ENCODE data around the gene SLC27A3.

SLC27A3 gene

DNA sequence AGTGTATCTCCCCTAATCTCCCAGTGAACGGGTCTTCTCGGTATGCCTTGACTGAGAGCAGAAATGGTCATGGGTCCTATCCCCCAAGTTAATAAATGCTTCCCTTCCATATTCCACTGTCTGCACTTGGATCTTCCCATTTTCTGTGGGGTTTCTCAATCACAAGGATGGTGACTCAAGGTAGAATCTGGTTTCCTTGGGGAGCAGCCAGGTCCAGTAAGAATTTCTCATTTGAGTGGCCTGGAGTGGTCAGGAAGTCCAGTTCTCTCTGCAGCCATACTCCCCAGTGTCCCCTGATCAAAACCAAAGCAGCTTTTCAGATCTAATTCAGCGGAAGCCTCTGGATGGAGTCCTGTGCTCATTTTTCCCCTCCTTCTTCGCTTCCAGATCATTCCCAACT is 14.8 kb upstream of the SLC27A3 start:
- no peak for TF ChIP-seq RAD21 (IDR thresholded peaks at IDR 0.05; ENCODE audit: low read depth)
- no peak for TF ChIP-seq TCF12 (IDR thresholded peaks at IDR 0.05; ENCODE audit: low read depth)
- TF ChIP-seq TAF1 (IDR thresholded peaks at IDR 0.05; ENCODE audit: low read depth), result no peak

DNA sequence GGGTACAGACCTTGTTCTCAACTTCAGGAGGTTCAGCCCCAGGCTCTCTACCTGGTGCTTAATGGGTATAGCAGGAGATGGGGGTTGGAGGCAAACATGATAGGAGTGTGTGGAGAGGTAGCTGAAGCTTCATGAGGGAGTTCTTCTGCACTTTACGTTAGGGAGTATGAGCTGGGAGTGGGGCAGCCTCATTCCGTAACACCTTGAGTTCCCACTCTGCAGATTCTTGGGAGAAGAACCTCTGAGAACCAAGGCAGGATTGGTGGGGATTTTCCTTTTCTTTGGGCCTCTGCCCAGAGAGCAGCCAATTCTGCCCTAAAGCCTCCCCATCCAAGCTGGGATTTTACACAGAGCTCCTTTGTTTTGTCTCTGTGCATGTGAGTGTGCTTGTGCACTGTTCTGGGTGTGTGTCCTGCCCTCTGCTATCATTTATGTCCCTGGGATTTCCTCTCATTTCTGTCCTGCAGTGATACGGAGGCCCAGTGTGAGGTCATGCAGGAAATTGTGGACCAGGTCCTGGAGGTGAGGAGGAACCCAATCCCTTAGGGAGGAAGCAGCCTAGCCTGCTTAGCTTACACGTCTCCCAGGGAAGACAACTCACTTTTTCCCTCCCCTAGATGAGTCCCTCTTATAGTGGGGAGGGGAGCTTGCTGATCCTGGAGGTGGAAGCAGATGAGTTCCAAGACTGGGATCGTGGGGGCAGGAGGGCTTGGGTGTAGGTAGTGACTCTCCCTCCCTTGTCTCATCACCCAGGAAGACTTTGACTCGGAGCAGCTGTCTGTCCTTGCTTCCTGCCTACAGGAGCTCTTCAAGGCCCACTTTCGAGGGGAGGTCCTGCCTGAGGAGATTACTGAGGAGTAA is 11.6 kb upstream of the SLC27A3 start:
- TF ChIP-seq, protein P1, sequence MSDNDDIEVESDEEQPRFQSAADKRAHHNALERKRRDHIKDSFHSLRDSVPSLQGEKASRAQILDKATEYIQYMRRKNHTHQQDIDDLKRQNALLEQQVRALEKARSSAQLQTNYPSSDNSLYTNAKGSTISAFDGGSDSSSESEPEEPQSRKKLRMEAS (IDR thresholded peaks at IDR 0.05), result no peak
- TF ChIP-seq NFIC (IDR thresholded peaks at IDR 0.05) (no peak), EGR1 (IDR thresholded peaks at IDR 0.05) (no peak), TAF1 (IDR thresholded peaks at IDR 0.05; ENCODE audit: low read depth) (no peak), YY1 (IDR thresholded peaks at IDR 0.05; ENCODE audit: low read depth) (no peak), TEAD4 (IDR thresholded peaks at IDR 0.05) (no peak), CREB1 (IDR thresholded peaks at IDR 0.05; ENCODE audit: low read depth) (no peak), FOXM1 (IDR thresholded peaks at IDR 0.05; ENCODE audit: borderline replicate concordance, low read depth) (no peak), EP300 (IDR thresholded peaks at IDR 0.05; ENCODE audit: borderline replicate concordance) (no peak), ZBTB7A (IDR thresholded peaks at IDR 0.05; ENCODE audit: low read depth) (no peak), CEBPB (IDR thresholded peaks at IDR 0.05) (no peak)
- TF ChIP-seq, protein P2, sequence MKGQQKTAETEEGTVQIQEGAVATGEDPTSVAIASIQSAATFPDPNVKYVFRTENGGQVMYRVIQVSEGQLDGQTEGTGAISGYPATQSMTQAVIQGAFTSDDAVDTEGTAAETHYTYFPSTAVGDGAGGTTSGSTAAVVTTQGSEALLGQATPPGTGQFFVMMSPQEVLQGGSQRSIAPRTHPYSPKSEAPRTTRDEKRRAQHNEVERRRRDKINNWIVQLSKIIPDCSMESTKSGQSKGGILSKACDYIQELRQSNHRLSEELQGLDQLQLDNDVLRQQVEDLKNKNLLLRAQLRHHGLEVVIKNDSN (IDR thresholded peaks at IDR 0.05), result no peak
- TF ChIP-seq, protein P3, sequence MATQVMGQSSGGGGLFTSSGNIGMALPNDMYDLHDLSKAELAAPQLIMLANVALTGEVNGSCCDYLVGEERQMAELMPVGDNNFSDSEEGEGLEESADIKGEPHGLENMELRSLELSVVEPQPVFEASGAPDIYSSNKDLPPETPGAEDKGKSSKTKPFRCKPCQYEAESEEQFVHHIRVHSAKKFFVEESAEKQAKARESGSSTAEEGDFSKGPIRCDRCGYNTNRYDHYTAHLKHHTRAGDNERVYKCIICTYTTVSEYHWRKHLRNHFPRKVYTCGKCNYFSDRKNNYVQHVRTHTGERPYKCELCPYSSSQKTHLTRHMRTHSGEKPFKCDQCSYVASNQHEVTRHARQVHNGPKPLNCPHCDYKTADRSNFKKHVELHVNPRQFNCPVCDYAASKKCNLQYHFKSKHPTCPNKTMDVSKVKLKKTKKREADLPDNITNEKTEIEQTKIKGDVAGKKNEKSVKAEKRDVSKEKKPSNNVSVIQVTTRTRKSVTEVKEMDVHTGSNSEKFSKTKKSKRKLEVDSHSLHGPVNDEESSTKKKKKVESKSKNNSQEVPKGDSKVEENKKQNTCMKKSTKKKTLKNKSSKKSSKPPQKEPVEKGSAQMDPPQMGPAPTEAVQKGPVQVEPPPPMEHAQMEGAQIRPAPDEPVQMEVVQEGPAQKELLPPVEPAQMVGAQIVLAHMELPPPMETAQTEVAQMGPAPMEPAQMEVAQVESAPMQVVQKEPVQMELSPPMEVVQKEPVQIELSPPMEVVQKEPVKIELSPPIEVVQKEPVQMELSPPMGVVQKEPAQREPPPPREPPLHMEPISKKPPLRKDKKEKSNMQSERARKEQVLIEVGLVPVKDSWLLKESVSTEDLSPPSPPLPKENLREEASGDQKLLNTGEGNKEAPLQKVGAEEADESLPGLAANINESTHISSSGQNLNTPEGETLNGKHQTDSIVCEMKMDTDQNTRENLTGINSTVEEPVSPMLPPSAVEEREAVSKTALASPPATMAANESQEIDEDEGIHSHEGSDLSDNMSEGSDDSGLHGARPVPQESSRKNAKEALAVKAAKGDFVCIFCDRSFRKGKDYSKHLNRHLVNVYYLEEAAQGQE (IDR thresholded peaks at IDR 0.05; ENCODE audit: low read depth), result no peak

DNA sequence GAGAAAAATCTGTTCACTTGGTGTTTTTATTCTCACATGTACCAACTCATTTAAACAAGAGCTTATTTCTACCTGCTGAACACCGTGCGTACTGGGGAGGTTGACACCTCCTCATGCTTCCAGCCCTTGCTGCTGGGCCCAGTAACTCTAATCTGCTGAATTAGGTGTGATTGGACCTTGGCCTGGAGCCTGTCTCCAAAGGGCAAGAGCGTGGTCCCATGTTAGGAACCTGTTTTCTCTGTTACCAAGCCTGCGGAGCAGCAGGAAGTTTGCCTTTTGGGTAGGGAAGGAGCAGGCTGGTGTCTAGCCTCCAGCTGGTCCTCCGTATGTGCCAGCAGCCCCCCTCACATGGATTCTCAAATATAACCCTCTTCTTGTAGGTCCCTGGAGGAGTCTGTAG is 10.9 kb upstream of the SLC27A3 start:
- TF ChIP-seq CREB1 (IDR thresholded peaks at IDR 0.05; ENCODE audit: low read depth), result no peak
- TF ChIP-seq, protein P1 (IDR thresholded peaks at IDR 0.05), result no peak
- TF ChIP-seq TCF12 (IDR thresholded peaks at IDR 0.05; ENCODE audit: low read depth), result no peak
- TF ChIP-seq, protein P2 (IDR thresholded peaks at IDR 0.05), result no peak
- no peak for TF ChIP-seq TAF1 (IDR thresholded peaks at IDR 0.05; ENCODE audit: low read depth)
- no peak for TF ChIP-seq NFIC (IDR thresholded peaks at IDR 0.05)
- TF ChIP-seq TEAD4 (IDR thresholded peaks at IDR 0.05), result no peak
- no peak for TF ChIP-seq RAD21 (IDR thresholded peaks at IDR 0.05; ENCODE audit: low read depth)
- TF ChIP-seq EP300 (IDR thresholded peaks at IDR 0.05; ENCODE audit: borderline replicate concordance), result no peak
- TF ChIP-seq EGR1 (IDR thresholded peaks at IDR 0.05), result no peak
- TF ChIP-seq ZBTB7A (IDR thresholded peaks at IDR 0.05; ENCODE audit: low read depth), result no peak
- TF ChIP-seq CEBPB (IDR thresholded peaks at IDR 0.05), result no peak
- TF ChIP-seq, protein P3 (IDR thresholded peaks at IDR 0.05; ENCODE audit: low read depth), result no peak
- TF ChIP-seq YY1 (IDR thresholded peaks at IDR 0.05; ENCODE audit: low read depth), result no peak
- no peak for TF ChIP-seq FOXM1 (IDR thresholded peaks at IDR 0.05; ENCODE audit: borderline replicate concordance, low read depth)

DNA sequence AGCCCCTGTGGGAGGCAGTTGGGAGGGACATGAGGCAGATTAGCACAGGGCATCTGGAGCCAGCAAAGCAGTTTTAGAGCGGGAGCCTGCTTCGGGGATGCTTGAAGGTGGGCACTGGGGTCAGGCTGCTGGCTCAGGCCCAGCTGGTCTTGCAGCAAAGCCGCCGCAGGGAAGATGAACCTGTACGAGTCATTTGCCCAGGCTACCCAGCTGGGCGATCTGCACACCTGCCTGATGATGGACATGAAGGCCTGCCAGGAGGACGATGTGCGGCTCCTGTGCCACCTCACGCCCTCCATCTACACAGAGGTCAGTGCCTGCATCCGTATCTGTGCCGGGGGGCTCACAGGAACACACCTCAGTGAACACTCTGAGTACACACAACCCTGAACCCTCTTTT is 7.7 kb upstream of the SLC27A3 start:
- TF ChIP-seq, protein P3 (IDR thresholded peaks at IDR 0.05; ENCODE audit: low read depth), result no peak
- TF ChIP-seq EGR1 (IDR thresholded peaks at IDR 0.05), result no peak
- no peak for TF ChIP-seq RAD21 (IDR thresholded peaks at IDR 0.05; ENCODE audit: low read depth)
- TF ChIP-seq, protein P2 (IDR thresholded peaks at IDR 0.05), result no peak
- TF ChIP-seq, protein P1 (IDR thresholded peaks at IDR 0.05), result no peak
- TF ChIP-seq CEBPB (IDR thresholded peaks at IDR 0.05), result no peak
- TF ChIP-seq ZBTB7A (IDR thresholded peaks at IDR 0.05; ENCODE audit: low read depth), result no peak
- no peak for TF ChIP-seq CREB1 (IDR thresholded peaks at IDR 0.05; ENCODE audit: low read depth)
- TF ChIP-seq TEAD4 (IDR thresholded peaks at IDR 0.05), result no peak
- TF ChIP-seq YY1 (IDR thresholded peaks at IDR 0.05; ENCODE audit: low read depth), result no peak
- TF ChIP-seq NFIC (IDR thresholded peaks at IDR 0.05), result no peak
- TF ChIP-seq TCF12 (IDR thresholded peaks at IDR 0.05; ENCODE audit: low read depth), result no peak
- TF ChIP-seq EP300 (IDR thresholded peaks at IDR 0.05; ENCODE audit: borderline replicate concordance), result no peak
- no peak for TF ChIP-seq FOXM1 (IDR thresholded peaks at IDR 0.05; ENCODE audit: borderline replicate concordance, low read depth)
- no peak for TF ChIP-seq TAF1 (IDR thresholded peaks at IDR 0.05; ENCODE audit: low read depth)

Data from Ishikawa (cell line).